Activated naive CD4-positive, alpha-beta T cell treated with Interleukin-2 at 50 U/mL for 16 hours (primary cell): ENCODE measurements around the gene ASCC2.

Experiments used
- DNase-seq: peaks from one replicate; pipeline ENCODE4 v3.0.0-alpha.2; 2020

The ASCC2 gene

GRCh38 chr22:29816128-29816527 is 21.9 kb downstream of the ASCC2 start:
- no peak for DNase-seq

DNA sequence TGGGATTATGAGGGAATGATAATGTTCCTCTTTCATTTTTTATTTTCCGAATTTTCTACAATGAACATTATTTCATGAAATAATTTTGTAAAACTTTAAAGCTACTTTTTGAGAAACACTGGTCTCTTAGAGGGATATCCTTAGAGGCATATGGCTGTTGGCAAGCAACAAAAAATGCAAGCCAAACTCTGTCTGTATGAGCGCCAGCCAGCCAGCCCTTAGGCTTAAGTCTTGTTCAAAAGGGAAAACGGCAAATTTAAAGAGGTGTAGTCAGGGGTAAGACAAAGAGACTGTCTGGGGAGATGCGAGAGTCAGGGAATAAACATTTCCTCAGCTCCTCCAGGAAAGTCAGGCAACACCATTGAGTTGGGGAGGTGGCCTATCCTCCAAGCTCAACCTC is 22.5 kb downstream of the ASCC2 start:
- DNase-seq = no peak

GRCh38 chr22:29814003-29814402 is 24.1 kb downstream of the ASCC2 start:
- DNase-seq = no peak

DNA sequence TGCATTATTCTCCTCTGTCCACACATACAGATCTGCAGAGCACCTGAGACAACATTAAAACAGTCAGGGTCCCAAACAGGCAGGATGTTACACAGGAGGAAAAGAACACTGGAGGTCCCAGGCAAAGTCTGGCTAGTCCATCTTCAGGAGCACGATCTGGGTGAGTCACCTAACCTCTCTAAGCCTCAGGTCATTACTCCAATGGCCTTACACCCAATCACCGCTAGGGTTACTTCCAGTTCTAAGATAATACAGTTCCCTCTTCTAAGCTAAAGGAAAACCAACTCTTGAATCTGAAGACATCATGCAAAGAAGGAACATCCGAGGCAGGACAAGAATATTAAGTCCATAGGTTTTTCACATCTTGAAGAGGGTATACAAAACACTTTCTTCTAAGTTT is 24.5 kb downstream of the ASCC2 start:
- no peak for DNase-seq

GRCh38 chr22:29813126-29813525 is 24.9 kb downstream of the ASCC2 start:
- DNase-seq = no peak

DNA sequence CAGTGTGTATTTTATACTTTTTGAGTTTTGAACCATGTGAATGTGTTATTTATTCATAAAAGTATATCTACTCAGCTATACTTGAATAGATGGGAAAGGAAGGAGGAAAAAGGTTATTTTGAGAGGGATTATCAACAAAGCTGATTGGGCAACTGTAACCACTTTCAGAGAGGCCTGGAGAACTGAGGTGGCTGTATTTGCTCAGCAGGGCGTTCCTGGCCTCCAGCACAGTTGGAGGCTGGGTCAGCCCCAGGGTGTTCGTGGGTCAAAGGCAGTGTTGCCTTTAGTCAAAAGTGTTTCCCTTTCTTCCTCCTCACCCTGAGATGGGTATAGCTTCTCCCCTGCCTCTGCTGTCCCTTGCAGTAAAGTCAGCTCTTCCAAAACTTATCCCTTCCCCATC is 26.7 kb downstream of the ASCC2 start:
- no peak for DNase-seq

GRCh38 chr22:29810216-29810615 is 27.9 kb downstream of the ASCC2 start:
- DNase-seq = no peak

- no peak for DNase-seq
These were observed 31.9 kb downstream of the ASCC2 start for GRCh38 chr22:29806196-29806595.

DNA sequence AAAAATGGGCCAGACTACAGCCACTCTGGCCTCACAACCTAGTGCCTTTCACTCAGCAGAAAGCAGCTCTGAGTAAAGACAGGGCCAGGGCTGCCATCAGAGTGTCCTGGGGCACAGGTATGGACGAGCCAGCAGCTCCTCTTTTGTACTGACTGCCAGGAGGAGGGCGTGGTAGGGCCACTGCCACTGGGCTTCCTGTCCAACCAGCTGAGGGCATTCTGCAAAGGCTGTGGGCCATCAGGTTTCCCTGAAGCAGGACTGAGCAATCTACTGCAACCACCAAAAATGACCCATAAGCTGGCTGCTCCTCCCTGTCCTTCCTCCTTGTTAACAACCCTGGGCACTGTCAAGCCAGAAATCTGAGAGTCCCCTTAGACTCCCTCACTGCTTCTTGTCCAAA is 33.1 kb downstream of the ASCC2 start:
- DNase-seq = no peak

- no peak for DNase-seq
These were observed 34.9 kb downstream of the ASCC2 start for GRCh38 chr22:29803190-29803589.

DNA sequence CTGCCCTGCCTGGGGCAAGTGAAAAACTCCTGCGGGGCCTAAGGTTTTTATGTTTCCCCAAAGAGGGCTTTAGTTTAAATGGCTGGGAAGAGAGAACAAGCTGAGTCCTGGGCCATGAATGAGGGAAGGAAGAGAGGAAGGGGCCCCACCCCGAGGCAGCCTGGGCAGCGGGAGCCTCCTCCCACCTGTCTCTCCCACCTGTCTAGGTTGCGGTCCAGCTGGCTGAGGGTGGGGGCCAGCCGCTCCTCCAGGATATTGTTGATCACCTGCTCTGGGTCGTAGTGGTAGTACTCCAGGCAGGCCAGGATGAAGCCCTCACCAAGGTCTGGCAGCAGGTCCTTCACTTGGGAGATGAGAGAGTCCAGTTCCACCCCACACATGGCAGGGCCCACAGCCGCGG is 36.3 kb downstream of the ASCC2 start:
- DNase-seq = no peak

DNA sequence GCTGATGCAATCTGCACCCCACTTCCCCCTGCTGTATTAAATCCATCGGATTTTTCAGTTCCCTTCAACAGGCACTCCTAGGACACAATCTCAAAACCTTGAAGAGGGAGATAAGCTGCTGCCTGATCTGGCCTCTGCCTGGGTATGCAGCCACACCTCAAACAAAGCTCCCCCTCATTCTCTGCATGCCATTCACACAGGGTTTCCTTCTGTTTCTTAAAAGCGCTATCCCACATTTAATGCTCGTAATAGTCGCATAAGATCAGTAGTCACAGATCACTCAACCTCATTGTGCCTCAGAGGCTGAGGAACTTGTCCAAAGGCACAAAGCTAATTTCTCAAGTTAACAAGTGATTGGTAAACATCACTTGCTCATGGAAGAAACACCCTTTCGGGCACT is 36.9 kb downstream of the ASCC2 start:
- DNase-seq = no peak

DNA sequence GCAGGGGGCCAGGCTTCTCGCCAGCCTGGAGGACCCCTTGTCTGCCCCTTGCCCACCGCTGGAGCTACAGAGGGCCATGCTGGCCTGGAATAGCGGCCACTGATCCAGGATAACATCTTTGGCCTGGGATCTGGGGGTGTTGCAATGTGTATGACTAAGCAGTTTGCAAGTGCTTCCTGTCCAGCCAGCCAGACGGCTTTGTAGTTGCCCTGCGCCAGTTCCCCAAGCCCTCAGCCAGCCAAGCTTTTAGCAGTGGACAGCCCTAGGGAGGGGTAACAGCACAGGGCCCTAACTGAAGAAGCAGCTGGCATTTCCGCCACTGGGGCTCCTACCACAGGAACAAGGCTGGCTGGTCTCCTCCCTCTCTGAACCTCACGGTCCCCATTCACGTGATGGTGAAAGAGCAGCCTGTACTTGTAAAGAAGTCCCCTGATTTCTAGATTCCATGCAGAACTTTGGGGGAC is 38.8 kb downstream of the ASCC2 start:
- no peak for DNase-seq

DNA sequence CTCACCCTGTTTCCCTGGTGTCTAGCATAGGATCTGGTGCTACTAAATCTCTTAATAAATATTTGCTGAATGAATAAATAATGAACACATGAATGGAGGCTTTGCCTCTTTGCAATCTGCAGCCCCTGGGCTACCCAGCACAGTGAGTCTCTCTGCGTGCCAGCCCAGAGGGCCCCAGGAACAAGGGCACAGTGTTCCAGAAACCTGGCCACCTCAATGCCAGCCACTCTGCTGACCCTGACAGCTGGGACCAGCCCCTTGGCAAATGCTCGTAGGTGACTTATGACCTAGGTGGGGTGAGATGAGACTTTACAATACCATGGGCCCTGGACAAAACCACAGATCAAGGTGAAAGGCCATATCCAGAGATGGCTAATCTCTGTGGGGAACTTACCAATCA is 39.3 kb downstream of the ASCC2 start:
- no peak for DNase-seq

GRCh38 chr22:29798318-29798717 is 39.8 kb downstream of the ASCC2 start:
- no peak for DNase-seq

DNA sequence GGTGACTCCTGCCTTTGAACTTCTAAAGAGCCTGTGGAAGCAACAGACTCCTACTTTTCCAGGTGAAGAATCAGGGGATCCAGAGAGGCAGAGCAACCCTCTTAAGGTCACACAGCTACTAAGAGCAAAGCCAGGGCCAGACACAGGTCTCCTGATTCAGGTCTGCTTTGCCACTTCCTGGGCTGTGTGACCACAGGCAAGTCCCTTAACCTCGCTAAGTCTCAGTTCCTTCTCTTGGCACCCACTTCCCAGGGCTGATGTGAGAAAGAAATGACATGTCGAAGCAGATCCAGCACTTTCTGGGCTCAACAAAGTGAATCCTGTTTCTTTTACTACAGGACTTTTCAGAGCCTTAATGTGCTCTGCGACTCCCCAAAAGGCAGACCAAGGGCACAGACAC is 40.7 kb downstream of the ASCC2 start:
- DNase-seq = no peak

- DNase-seq = no peak
These were observed 42.4 kb downstream of the ASCC2 start for GRCh38 chr22:29795663-29796062.

GRCh38 chr22:29793396-29793795 is 44.7 kb downstream of the ASCC2 start:
- DNase-seq = no peak

- no peak for DNase-seq
These were observed 48.0 kb downstream of the ASCC2 start for GRCh38 chr22:29790061-29790460.

GRCh38 chr22:29788339-29789279 is 49.5 kb downstream of the ASCC2 start:
- no peak for DNase-seq

- DNase-seq = no peak
These were observed 50.6 kb downstream of the ASCC2 start for GRCh38 chr22:29787371-29787980.

GRCh38 chr22:29786031-29786430 is 52.0 kb downstream of the ASCC2 start:
- no peak for DNase-seq

GRCh38 chr22:29784451-29785361 is 53.4 kb downstream of the ASCC2 start:
- no peak for DNase-seq
